NCI-H187 (cell line): ENCODE results near the gene ZNF354C.

Experiments
- DNase-seq, 2 experiments: peaks; one replicate each; lab custom pipeline; 2025; lab: John Stamatoyannopoulos, UW

ZNF354C gene

DNA sequence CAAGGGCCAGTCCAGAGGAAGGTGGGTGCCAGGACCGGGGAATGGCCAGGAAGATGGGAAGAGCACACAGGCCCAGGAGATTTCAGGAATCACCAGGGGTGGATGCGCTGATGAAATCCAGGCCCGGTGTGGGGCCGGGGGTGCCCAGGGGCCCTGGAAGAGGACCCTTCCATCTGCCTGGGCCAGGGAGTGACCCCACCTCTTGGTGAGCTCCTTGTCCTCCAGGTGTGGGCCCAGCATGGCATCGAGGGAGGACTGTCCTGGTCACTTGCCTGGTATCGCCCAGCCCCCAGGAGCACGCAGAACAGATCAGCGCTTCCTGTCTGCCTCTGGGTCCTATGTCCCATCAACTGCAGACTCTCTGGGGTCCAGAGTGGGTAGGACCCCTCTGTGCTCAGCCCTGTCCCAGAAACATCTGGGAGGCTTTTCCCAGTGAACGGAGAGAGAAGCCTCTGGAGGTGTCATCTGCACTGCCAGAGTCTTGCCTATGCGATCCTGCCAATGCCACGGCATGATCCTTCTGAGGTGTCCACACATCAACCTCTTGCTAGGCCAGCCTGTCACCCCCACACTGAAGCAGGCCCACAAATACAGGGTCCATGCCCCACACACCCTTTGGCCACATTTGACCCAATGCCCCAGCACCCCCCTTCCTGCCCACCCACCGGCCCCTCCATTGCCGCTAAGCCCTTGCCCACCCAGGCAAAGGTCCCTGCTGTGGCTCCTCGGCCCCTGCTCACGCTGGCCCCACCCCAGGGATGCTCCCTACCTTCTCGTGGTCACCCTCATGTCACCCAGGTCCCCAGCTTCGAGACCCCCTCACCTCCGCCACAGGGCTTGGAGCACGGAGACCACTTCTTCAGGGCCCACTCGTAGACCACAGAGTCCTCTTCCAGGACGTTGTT, 67.2 kb downstream of the ZNF354C start:
- no peak for DNase-seq

DNA sequence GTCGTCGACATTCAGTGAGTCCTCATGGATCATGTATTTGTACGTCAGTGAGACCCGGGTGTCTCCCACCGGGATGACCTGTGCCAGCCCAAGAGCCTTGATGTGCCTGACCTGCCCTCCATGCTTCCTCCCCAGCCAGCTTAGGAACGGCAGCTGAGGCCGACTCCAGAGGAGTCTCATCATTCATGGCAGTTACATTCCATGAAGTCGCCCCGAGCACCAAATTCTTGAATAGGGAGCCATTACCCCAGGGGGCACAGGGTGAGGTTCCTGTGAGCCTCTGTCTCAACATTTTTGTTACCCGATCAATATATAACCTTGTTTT, 67.8 kb downstream of the ZNF354C start:
- DNase-seq = no peak

DNA sequence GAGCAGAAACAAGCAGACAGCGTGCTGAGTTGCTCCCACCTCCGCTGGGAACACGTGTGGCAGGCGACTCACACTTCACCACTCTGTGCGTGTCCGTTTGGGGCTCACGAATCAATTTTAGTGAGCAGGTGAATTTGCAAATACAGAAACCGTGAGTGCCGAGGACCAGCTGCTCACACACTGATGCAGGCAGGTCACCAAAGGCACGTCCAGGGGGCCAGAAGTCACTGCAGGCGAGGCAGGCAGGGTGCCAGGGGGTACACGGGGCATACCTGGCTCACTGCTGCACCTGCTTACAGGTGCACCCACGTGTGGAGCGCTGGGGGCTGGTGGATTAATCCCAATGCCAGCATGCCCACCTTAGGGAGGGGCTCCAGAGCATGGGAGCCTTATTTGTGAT, 68.8 kb downstream of the ZNF354C start:
- DNase-seq = no peak

DNA sequence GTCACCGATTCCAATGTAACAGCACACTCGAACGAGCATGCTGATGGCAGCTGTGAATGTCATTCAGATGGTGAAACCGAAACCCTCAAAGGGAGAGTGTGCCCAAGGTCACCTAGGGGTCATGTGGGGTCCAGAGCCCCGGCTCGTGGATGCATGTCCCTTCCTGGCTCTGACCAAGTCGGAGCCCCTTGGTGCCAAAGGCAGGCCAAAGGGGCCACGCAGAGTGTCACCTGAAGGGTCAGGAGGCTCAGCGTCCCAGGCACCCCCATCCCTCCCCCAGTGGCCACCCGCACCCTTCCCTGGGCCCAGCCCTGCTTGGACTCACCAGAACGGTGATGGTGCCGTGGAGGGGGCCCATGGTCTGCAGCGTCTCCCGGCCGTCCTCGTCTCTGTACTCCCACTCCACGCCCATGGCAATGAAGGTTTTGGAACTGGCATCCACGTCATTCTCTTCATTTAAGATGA, 69.5 kb downstream of the ZNF354C start:
- no peak for DNase-seq

DNA sequence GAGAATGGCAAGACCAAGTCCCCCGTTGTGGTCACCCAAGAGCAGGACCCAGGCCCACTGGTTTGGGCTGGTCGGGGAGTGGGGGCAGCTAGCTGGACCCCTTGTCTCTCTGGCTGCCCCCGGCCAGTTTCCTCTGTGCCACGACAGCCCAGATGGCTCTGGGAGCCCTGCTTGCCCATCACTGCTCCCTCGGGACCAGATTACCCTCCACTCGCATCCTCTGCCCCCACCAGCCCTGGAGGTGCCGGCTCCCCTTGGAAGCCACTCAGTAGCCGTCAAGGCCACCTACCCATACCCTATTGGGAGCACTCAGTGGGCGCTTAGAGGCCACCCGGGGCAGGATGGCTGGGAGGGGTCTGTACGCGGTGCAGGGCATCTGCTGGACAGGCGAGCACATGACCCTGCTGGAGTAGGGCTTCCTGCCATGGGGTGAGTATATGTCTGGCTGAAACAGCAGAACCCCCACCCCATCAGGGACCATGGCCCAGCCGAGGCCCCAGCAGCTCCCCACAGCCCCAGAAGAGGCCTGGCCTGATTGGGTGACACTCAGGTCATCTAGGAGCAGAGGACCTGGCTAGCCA, 70.0 kb downstream of the ZNF354C start:
- DNase-seq = no peak

DNA sequence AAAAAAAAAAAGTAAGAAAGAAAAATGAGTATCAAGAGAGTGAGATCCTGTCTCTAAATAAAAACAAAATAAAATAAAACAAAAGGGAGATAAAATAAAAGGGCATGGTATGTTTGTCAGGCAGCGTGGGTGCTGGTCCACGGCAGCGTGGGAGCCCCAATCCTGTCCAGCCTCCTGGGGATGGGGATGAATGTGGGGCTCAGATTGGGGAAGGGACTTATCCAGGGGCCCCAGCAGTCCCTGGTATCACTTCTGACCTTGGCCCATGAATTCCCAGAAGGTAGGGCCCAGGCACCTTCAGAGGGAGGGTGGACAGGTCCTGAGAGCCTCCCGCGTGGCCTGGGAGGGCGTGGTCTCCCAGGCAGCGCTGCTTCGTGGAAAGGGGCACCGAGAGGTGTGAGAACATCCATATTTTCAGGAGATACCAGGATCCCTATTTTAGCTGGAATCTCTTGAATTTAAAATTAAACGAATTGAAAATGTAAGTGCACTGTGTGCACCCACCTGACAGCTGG, 71.2 kb downstream of the ZNF354C start:
- no peak for DNase-seq

DNA sequence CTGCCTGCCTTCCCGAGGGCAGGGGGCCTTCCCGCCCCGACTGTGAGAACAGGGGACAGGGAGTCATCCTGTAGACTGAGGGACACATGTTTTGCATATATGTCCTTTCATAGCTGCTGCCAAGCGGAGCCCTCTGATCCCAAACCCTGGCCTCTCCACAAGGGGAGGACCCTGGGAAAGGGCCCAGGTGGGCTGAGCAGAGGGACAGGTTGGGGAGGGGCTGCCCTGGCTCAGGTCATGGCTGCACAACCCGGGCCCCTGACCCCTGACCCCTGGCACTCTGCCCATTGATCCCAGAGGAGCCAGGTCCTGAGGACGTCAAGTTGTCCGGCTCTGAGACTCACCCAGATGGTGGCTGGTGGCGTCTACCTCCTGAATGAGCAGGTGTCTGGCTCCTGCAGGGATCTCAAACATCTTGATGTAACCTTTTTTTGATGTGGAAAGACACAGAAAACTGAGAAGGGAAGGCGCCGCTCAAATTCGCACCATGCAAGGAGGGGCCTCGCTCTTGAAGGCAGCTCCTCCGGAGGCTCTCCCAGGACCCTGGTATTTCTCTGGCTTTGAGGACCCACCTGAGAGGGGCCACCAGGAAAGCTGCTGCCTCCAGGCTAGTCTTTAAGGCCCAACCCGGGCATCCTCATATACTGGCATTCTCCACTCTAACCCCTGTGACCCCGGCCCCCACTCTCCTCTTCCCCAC, 71.9 kb downstream of the ZNF354C start:
- no peak for DNase-seq

DNA sequence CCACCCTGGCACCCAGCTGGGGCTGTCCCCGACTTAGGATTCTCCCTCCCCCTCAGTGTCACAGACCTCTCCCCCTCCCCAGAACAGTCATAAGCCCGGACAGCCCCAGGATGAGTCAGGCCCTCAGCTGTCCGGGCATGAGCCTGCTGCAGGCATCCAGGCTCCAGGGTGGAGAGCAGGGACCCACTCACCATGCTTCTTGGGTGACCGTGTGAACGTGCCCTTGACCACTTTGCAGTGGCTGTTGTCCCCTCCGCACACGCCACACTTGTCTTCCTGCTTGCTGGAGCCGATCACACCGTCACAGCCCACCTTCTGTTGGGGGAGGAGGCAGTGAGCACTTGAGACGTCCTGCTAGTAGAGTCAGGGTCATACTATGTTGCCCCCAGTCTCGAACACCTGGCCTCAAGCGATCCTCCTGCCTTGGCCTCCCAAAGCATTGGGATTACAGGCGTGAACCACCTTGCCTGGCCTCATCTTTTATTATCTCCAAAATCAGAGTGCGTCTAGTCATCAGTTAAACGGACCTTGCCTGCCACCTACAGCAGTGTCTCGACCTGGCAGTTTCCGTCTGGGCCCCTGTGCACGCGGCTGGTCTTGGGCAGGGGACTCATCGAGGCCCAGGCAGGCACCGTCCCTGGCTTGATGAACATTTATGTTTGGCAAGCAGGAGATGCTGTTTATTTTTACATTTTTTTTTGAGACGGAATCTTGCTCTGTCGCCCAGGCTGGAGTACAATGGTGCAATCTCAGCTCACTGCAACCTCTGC, 72.6 kb downstream of the ZNF354C start:
- DNase-seq = no peak
